ENCODE measurements around the gene BCL7C. TPM values are rescaled to one million over a fixed set of nuclear protein-coding genes. Genes with fewer than 3 reads are reported as not detected.

Gene BCL7C
- total RNA-seq, 1 donor from 2014 or later: 28.8 TPM

Other genes starting within 250 kb of the BCL7C start
- 6.7 and 11.1 TPM in 2 replicates for gene PRR14, start 243.1 kb downstream of the BCL7C start, total RNA-seq
- 12.4 and 14.0 TPM in 2 replicates for gene FBRS, start 235.6 kb downstream of the BCL7C start, total RNA-seq
- 33.4 and 42.6 TPM in 2 replicates for gene SRCAP, start 194.9 kb downstream of the BCL7C start, total RNA-seq
- 20.9 and 21.2 TPM in 2 replicates for gene PHKG2, start 145.7 kb downstream of the BCL7C start, total RNA-seq
- gene CFAP119, start 132.0 kb downstream of the BCL7C start, total RNA-seq: 1.3 and 1.6 TPM in 2 replicates
- gene RNF40, start 131.8 kb downstream of the BCL7C start, total RNA-seq: 63.8 and 99.4 TPM in 2 replicates
- 6.1 and 7.8 TPM in 2 replicates for gene ZNF629, start 106.9 kb downstream of the BCL7C start, total RNA-seq
- gene CTF1, start 2.5 kb upstream of the BCL7C start, total RNA-seq: 0.20 and 0.21 TPM in 2 replicates
- 27.0 and 29.7 TPM in 2 replicates for gene FBXL19, start 29.5 kb upstream of the BCL7C start, total RNA-seq
- 12.4 and 19.5 TPM in 2 replicates for gene ORAI3, start 55.0 kb upstream of the BCL7C start, total RNA-seq
- gene SETD1A, start 63.7 kb upstream of the BCL7C start, total RNA-seq: 2.2 and 2.4 TPM in 2 replicates
- gene HSD3B7, start 91.1 kb upstream of the BCL7C start, total RNA-seq: 11.3 and 14.9 TPM in 2 replicates
- gene STX1B, start 116.6 kb upstream of the BCL7C start, total RNA-seq: 0.33 and 0.39 TPM in 2 replicates
- 32.0 and 32.5 TPM in 2 replicates for gene STX4, start 139.5 kb upstream of the BCL7C start, total RNA-seq
- 6.8 and 9.2 TPM in 2 replicates for gene ZNF668, start 180.2 kb upstream of the BCL7C start, total RNA-seq
- gene ZNF646, start 180.3 kb upstream of the BCL7C start, total RNA-seq: 13.8 and 14.1 TPM in 2 replicates
- 0.92 TPM in 2 replicates for gene PRSS53, start 194.9 kb upstream of the BCL7C start, total RNA-seq
- gene VKORC1, start 200.7 kb upstream of the BCL7C start, total RNA-seq: 53.6 and 78.7 TPM in 2 replicates
- 19.8 and 20.2 TPM in 2 replicates for gene BCKDK, start 214.3 kb upstream of the BCL7C start, total RNA-seq
- gene KAT8, start 223.6 kb upstream of the BCL7C start, total RNA-seq: 39.5 and 40.4 TPM in 2 replicates
- gene PRSS8, start 241.7 kb upstream of the BCL7C start, total RNA-seq: not detected in 2 replicates